IPS DF 19.7 (cell line): ENCODE data around the gene FBXO41.

Experiments
- DNase-seq: peaks from one replicate; pipeline ENCODE4 v3.0.0-alpha.2; 2013; ENCODE audit warnings: low read depth, low spot score

The FBXO41 gene

GRCh38 chr2:73290049-73290839 lies 6.0 kb upstream of the FBXO41 start:
- no peak for DNase-seq

DNA sequence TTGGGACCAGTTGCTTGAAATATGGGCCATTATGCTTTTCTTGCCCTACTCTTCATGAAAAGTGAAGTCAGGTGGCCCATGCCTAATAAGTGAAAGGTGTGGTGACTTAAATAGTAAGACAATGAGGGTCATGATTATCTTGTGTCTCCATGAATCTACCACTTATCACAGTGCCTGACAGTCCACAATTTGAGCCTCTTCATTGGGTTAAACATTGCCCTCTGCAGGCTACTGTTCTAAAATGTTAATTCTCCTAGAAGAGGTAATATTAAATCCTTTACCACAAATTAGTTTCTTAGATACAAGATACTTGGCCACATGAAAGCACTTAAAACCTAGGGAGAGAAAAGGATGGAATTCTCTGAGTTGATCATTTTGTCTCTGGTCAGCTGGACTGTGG lies 5.0 kb upstream of the FBXO41 start:
- no peak for DNase-seq

DNA sequence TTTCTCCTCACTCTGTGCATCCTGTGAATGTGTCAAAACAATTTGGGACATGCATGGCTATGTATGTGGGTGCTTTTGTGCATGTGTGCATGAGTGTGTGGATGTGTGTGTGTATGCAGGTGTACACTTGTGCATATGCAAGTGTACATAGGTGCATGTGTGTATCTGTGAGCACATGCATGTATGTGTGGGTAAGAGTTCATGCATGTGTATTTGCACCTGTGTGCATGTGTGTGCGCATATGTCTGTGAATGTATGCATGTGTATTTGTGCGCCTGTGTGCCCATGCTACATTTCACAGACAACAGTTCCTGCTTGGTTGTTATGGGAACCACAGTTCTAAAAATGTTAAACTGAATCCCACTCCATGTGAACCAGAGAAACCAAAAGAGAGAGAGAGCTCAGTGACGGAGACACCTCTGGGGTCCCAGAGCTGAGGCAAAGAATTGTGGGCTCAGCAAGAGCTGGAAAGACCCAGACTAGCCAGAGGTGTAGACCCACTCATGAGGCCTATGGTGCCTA lies 1.9 kb upstream of the FBXO41 start:
- DNase-seq: no peak

GRCh38 chr2:73285159-73285739 lies 971 bp upstream of the FBXO41 start:
- no peak for DNase-seq

DNA sequence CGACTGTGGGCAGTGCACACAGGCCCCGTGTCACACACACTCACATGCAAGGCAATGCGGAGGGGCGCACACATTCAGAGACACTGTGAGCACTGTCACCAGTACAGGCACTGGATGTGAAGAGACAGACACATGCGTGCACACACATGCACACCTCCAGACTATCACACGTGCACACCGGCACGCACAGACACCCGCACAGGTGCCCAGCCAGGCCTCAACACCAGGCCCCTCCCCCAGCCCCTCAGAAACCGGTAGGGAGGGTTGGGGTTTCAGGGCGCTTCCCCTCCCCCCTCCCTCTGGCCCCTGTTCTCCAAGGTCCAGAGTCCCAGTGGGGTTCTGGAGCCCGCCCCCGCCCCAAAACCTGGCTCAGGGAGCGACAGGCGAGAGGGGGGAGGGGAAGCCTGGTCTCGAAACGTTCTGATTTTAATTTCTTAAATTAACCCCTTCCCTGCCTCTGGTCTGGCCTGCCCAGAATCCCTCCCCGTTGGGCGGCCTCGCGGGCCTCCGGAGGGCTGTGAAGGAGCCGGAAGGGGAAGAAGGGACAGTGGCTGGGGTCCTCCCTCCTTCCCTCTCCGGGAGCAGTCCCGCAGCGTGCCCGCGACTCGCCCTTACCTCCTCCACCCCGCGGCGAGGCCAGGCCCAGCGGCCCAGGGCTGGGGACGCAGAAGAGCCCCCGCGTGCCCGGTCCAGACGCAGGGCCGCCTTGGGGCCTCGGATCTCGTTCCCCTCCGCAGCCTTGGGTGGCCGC lies 558 bp downstream of the FBXO41 start:
- DNase-seq: no peak

- no peak for DNase-seq
These were observed 1.2 kb downstream of the FBXO41 start for GRCh38 chr2:73282924-73283544.

GRCh38 chr2:73281244-73281643 lies 3.0 kb downstream of the FBXO41 start:
- no peak for DNase-seq

GRCh38 chr2:73279852-73280251 lies 4.4 kb downstream of the FBXO41 start:
- no peak for DNase-seq

DNA sequence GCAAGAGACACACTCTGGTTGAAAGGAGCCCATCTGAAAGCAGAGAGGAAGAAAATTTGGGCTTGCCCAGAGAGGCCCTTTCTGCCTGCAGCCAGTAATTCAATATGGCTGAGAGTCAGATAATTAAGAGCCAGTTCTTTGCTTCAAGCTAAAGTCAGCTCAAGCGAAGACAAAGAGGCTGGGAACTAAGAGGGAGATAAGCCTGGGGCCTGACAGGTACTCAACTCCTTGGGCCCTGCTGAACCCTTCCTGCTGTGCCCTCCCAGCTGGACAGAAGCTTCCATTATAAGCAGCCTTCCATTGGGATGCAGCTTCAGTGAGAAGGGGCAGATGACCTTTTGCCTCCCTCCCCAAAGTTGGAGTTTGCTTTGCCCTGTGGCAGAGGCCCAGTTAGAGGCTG lies 12.0 kb downstream of the FBXO41 start:
- no peak for DNase-seq

DNA sequence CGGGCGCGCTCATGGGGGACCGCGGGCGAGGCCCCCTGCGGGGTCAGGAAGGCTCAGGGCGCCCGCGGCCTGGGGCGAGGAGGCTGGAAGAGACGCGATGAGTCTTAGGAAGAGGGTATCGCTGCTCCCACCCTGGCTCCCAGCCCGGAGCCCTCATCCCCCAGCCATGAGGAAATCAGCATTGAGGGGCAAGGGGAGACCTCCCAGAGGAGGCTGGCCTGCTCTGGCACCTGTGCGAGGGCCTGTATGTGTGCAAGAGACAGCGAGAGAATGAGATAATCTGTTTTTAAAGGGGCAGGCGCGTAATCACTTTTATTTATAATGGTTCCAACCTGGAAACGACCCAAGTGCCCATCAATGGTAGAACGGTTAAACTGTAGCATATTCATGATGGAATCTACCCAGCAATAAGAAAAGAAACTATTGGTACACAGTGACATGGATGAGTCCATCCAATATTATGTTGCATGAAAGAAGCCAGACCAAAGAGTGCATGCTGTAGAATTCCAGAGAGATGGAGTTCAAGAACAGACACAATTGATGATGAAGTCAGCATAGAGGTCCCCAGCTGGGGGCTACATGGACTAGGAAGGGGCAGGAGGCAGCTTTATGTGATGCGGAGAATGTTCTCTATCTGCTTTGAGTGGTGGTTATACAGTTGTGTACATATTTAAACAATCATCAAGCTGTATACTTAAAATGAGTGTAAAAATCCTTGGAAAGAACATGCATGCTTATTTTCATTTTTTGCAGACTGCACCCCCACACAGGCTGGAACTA lies 14.4 kb downstream of the FBXO41 start:
- no peak for DNase-seq

DNA sequence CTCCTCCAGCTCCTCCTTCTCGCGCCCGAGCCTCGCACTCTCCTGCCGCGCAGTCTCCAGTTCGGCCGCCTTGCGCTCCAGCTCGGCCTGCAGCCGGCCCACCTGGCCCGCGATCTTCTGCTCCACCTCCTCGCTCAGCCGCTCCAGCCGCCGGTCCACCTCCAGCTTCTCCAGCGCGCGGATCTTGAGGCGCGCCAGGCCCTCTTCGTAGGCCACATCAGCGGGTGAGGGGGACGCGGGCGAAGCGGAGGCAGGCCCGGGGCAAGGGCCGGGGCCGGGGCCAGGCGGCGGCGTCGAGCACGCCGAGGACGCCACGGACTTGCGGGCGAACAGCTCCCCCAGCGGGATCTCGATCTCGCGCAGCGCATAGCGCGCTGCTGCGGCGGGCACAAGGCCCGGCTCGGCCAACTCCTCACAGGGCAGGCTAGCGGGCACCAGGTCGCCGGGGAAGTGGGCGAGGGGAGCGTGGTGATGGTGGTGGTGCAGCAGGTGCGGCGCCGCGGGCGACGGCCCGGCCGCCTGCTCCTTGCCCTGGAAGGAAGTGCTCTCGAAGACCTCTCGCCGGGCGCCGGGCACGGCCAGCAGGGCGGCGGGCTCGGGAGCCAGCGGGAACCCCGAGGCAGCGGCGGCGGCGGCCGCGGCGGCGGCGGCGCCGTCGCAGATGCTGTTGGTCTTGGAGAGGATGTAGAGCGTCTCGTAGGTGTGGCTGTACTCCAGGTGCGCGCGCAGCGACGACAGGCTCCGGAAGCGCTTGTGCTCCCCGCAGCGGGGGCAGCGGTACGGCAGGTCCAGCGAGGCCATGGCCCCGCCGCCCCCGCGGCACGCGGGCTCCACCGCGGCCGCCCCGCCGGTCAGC lies 15.2 kb downstream of the FBXO41 start:
- no peak for DNase-seq

- DNase-seq: no peak
These were observed 15.9 kb downstream of the FBXO41 start for GRCh38 chr2:73268366-73268829.

GRCh38 chr2:73267008-73267407 lies 17.3 kb downstream of the FBXO41 start:
- no peak for DNase-seq

DNA sequence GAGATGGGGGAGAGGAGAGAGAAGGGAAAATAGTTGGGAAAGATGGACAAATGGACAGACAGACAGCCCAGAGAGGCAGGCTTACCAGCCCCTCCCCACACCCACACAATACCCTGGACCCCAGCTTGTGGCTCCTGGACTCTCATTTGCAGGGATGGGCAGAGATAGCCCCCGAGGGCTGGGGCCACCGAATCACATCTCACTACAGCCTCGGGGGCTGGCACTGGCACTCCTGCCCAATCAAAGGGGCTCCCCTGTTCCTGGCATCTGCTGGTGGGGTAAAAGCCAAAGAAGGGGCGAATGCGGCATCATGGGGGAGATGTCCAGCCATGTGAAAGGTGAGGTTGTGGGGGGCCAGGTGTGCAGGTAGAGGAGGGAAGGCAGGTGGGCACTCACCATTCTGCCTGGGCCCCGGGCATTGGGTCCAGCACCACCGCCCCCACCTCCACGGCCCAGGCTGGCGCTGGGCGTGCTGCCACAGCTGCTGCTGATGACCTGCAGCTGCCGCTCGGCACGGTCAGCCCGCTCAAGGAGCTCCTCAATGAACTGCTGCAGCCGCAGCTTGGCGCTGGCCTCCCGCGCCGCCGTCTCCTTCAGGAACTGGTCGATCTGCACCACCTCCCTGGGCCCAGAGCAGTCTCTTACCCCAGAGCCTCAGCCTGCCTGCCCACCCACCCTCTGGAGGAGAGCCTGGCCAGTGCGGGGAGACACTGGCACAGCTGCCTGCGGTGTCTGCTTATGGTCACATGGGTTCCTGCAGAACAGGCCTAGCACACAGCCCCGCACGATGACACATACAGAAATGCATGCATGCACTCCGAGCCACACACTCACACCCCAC lies 18.0 kb downstream of the FBXO41 start:
- DNase-seq: no peak

- DNase-seq: no peak
These were observed 18.8 kb downstream of the FBXO41 start for GRCh38 chr2:73265298-73266060.

DNA sequence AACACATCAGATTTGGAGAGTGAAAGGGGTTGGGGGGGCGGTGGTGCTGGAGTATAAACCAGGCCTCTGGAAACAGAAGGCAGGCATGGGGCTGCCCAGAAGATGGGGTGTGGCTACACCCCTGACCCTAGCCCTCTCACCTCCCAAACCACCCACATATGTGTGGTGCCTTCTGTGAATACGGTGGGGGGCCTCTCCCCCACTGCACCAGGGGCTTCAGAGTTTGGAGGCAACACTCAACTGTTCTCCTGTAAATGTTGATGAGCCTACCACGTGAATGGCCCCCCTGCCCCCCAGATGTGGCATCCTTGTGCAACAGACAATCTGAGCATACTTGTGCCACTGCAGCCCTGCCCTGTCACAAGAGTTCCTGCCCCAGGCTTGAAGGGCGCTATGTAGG lies 19.5 kb downstream of the FBXO41 start:
- no peak for DNase-seq

GRCh38 chr2:73264332-73264606 lies 20.0 kb downstream of the FBXO41 start:
- DNase-seq: no peak

DNA sequence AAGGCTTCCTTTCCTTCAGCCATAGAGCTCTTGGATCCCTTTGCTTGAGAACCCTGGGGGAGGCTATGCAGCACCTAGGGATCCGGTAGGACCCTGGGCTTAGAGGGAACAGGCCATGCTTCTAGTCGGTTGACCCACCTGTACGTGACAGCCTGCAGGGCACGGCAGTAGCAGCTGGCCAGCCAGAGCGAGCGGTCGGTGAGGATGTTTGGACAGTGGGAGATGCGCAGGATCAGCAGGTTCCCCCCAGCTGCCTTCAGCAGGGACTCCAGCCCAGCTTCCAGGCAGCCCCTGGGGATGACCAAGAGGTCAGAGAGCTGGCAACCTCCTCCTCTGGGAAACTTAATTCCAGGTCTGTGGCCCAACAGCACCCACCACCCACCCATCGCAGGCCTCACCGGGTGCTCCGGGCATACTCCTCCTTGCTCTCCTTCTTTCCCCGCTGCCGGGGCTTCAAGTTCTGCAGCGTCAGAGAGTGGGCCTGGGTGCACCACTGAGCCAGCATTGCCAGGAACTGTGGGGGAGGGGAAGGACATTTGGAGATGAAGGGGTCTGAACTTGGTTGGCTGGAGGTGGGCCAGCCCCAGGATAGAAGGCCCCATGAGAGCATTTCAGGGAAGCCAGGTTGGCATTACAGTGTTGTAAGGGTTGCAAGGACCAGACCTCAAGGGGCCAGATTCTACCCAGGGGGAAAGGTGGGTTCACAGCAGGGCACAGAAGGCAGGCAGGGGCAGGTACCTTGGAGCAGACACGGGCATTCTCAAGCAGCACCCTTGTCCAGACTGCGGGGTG lies 20.5 kb downstream of the FBXO41 start:
- DNase-seq: no peak
